Stimulated activated CD4-positive, alpha-beta T cell treated with anti-CD3 and anti-CD28 coated beads, Interleukin-1b, Interleukin-23, amount 100 ng/mL, for 1 hour (primary cell): ENCODE results near the gene PERP.

Experiments
- DNase-seq, 2 donors: peaks; one replicate each; pipeline ENCODE4 v3.0.0-alpha.2; 2020; ENCODE audit warnings: low read depth in 2 of 2

Gene PERP

GRCh38 chr6:138052783-138053182 lies 54.4 kb downstream of the PERP start:
- no peak for DNase-seq

DNA sequence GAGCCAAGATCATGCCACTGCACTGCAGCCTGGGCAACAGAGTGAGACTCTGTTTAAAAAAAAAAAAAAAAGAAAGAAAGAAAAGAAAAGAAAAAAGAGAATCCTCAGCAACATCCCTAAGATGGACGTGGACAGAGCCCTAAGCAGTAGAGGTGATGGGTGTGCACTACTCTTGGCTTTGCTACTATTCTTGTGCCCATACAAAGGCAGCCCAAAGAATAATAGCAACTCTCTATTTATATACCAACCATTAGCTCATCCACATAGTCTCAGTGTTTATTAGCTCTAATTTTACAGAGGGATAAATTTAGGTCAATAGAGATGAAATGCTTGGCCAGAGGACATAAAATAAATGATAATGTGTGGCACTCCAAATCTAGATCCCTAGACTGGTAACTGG lies 62.2 kb downstream of the PERP start:
- no peak for DNase-seq

- DNase-seq = no peak
Observed at GRCh38 chr6:138044458-138044857, 62.8 kb downstream of the PERP start.
